Epithelial cell of proximal tubule (primary cell): ENCODE measurements around the gene KIF25. TPM values are rescaled to one million over a fixed set of nuclear protein-coding genes. Genes with fewer than 3 reads are reported as not detected.
"Not testable (repeated sequence)": the region's sequence is repeated elsewhere in the genome, so short reads cannot be mapped to it uniquely, and the experiment has no call there.

Source experiments
- DNase-seq: peaks from one replicate; pipeline ENCODE4 v3.0.0-alpha.2; 2011; ENCODE audit warnings: low read depth
- H3K4me3 ChIP-seq: 2 replicates; pipeline ENCODE4 v1.5.1; 2011; ENCODE audit warnings: low read depth, mild to moderate bottlenecking, low read length
- total RNA-seq: library from RNA; depleted of rRNA; stranded (reverse); fragments of >200 nt; gene quantifications from 2 replicates; pipeline ENCODE4 v1.2.3, GENCODE V29; 2015
- TF ChIP-seq, protein P1 (sequence below): conservative IDR thresholded peaks from 2 replicates; pipeline ENCODE4 v1.5.1; 2012; ENCODE audit warnings: low read depth, mild to moderate bottlenecking, low read length

Gene KIF25
- total RNA-seq, 1 donor from 2014 or later: not detected

DNA sequence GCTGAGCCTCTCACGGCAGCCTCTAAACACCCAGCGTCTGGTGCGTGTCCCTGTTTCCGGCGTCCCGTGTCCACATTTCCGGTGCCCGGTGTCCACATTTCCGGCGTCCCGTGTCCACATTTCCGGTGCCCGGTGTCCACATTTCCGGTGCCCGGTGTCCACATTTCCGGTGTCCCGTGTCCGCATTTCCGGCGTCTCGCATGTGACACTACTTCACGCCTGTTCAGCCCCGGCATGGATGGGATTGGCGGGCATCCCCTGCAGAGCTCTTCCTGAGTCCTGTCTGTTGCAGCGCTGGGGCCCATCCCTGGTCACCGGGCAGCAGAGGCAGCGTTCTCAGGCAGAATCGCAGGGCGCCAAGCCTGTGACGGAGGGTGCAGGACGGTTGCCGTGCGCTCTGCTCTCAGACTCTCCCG lies 78.3 kb downstream of the KIF25 start:
- no peak for DNase-seq
- TF ChIP-seq, protein P1, sequence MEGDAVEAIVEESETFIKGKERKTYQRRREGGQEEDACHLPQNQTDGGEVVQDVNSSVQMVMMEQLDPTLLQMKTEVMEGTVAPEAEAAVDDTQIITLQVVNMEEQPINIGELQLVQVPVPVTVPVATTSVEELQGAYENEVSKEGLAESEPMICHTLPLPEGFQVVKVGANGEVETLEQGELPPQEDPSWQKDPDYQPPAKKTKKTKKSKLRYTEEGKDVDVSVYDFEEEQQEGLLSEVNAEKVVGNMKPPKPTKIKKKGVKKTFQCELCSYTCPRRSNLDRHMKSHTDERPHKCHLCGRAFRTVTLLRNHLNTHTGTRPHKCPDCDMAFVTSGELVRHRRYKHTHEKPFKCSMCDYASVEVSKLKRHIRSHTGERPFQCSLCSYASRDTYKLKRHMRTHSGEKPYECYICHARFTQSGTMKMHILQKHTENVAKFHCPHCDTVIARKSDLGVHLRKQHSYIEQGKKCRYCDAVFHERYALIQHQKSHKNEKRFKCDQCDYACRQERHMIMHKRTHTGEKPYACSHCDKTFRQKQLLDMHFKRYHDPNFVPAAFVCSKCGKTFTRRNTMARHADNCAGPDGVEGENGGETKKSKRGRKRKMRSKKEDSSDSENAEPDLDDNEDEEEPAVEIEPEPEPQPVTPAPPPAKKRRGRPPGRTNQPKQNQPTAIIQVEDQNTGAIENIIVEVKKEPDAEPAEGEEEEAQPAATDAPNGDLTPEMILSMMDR: no peak
- no peak overlapping the region for H3K4me3 ChIP-seq

DNA sequence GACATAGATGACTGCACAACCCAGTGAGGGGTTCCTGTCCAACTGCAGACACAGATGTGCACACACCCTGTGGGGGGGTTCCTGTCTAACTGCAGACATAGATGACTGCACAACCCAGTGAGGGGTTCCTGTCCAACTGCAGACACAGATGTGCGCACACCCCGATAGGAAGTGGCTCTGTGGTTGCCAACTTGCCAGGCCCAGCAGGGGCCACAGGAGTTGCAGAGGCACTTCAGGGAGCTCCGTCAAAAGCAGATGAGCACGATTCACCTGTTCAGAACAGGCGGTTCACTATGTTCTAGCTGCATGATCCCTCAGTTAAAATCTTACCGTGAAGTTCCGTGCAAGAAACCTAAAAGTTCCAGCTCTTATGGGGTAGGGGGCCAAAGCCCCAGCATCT lies 79.9 kb downstream of the KIF25 start:
- H3K4me3 ChIP-seq, DNase-seq: not testable (repeated sequence)

DNA sequence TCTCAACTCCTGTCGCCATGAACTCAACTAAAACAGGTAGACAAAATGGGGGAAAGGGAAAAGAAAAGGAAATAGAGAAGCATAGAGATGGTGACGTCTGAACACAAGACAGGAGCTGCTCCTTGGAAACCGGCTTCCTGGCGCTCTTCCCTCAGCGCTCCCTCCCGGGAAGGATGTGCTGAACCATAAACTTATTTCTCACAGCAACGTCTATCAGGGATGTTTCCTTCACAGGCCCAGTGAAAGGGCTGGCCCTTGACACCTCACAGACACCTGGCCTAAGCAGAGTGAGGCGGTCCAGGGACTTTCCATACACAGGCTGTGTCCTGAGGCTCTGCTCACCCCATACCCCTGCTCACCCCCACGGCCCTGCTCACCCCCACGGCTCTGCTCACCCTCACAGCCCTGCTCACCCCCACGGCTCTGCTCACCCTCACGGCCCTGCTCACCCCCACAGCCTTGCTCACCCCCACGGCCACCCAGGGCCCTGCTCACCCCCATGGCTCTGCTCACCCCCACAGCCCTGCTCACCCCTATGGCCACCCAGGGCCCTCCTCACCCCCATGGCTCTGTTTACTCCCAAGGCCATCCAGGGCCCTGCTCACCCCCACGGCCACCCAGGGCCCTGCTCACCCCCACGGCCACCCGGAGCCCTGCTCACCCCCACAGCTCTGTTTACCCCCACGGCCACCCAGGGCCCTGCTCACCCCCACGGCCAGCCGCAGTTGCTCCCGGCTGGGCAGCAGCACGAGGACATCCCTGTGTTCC lies 80.9 kb downstream of the KIF25 start:
- no peak overlapping the region for H3K4me3 ChIP-seq
- no peak for DNase-seq
- TF ChIP-seq, protein P1: no peak

DNA sequence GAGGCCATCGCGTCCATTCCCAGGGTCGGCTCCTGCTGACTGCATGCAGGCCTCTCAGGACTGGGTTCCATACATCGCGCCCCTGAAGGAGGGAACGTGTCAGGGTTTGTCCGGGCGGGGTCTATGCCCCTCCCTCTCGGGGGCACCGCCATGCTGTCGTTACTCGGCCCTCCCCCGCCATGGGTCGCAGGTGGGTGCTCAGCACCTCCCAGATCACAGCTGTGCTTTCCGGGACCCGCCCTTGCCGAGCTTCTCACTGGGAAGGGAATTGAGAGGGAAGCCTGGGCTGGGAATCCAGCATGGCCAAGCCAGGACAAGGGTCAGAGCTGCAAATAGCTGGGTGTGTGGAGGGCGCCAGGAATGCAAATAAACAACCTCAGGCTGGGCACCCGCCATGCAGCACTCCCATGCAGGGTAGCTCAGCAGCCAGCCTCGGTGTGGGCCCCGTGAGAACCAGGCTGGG lies 81.5 kb downstream of the KIF25 start, which contains the start of gene FRMD1:
FRMD1 (minus strand) TSS at position 270 of the 463 bp plus-strand sequence; CDS start at position 152, 118 bp downstream.
- TF ChIP-seq, protein P1: no peak
- no peak for DNase-seq
- H3K4me3 ChIP-seq: no peak within 1 kb of the TSS

DNA sequence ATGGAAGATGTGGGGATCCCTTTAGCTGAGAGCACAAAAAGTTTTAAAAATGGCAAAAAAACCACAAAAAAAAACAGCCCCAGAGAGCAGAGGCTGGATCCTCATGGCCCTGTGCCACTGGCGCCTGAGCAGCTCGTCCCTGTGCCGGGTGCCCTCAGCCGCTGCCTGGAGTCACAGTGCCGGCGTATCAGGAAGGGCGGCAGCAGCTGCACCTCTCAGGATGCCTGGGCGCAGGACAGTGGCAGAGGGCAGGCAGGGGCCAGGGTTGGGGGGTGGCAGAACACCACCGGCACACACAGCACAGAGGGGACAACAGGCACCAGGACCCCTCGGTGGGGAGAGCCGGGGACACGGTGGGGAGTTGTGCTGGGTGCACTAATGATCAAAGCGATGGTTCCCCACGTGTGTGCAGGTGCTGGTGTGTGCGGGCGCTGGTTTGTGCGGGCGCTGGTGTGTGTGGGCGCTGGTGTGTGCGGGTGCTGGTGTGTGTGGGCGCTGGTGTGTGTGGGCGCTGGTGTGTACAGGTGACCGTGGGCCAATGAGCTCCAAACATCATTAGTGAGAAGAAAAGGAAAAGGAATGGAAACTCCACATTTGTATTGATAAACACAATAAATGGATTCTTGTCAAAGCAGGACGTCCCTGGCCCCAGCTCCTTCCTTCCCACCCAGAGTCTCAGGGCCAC lies 83.1 kb downstream of the KIF25 start:
- TF ChIP-seq, protein P1: no peak
- H3K4me3 ChIP-seq: no peak overlapping the region
- no peak for DNase-seq

DNA sequence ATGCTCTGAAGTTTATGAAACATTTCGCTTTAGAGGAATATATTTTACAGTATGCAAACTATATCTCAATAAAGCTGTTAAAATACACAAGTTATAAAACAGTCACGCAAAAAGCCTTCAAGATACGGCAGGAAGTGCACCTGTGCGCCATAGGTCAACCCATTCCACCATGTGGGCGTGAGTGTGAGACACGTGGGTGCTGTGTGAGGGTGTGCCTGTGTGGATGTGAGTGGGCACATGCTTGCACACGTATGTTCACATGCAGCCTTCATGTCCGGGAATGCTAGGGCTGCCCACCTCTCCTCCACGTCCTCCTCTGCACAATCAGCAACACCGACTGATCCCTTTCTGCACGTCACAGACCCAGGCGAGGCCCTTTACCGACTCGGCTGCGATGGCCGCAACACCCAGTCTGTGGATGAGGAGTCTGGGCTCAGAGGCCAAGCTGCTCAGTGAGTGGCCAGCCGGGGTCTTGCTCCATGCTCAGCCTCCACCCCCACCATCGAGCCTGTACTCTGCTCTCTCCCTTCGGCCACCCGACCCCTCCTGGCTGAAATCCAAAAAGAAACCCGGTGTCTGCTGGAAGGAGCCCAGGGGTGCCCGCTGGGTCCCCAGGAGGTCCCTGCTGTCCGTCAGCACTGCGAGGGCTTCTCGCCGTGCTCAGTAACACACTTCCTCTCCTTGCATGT lies 84.5 kb downstream of the KIF25 start:
- DNase-seq: no peak
- TF ChIP-seq, protein P1: no peak
- no peak overlapping the region for H3K4me3 ChIP-seq

DNA sequence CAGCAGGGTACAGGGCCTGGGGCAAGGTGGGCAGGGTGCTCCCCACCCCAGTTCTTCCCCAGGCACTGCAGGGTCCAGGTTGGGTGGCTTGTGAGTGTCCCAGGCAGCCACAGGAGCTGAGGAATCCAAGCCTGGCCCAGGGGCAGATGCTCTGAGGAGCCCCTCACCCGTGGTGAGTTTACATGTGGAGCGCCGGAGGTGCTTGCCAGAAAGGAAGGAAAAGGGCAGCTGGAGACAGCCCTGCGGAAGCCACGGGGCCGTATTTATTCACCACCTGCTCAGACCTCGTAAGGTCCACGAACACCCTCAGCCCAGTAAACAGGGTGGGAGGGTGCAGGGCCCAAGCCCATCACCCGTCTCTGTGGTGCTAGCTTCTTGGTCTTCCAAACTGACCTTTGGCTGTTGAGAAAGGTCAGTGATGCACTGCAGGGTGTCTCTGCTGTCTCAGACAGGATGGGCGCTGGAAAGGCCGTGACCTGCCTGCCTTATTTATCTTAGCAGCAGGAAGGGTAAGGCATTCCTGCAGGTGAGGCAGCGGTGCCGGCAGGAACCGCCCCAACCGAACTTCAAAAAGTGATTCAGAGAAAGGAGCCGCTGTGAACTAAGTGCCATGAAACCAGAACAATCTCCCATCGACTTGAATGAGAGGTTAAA lies 85.5 kb downstream of the KIF25 start:
- no peak overlapping the region for H3K4me3 ChIP-seq
- TF ChIP-seq, protein P1: no peak
- no peak for DNase-seq
